ENCODE measurements around the gene DHRSX. TPM values are rescaled to one million over a fixed set of nuclear protein-coding genes. Genes with fewer than 3 reads are reported as not detected.
"Not testable (repeated sequence)": the region's sequence is repeated elsewhere in the genome, so short reads cannot be mapped to it uniquely, and the experiment has no call there.

The DHRSX gene
- polyA plus RNA-seq, 1 donor = 11.3 TPM

DNA sequence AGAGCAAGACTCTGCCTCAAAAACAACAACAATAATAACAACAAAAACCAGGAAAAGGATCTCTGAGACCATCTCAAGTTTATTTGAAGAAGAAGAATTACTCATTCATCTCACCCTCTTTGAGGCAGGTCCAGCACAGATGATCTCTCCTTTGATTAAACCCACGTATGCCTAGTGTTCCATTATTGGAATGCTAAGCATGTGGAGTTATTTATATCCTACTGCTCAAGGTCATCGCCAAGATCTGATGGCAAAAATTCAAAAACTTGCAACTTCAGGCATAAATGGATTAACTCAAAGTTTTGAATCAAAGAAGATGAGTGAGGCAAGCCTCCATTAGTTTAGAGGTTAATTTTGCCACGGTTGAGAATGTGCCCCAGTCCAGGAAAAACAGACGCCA lies 184.2 kb downstream of the DHRSX start:
- DNase-seq (ENCODE audit: low read depth) = no peak

DNA sequence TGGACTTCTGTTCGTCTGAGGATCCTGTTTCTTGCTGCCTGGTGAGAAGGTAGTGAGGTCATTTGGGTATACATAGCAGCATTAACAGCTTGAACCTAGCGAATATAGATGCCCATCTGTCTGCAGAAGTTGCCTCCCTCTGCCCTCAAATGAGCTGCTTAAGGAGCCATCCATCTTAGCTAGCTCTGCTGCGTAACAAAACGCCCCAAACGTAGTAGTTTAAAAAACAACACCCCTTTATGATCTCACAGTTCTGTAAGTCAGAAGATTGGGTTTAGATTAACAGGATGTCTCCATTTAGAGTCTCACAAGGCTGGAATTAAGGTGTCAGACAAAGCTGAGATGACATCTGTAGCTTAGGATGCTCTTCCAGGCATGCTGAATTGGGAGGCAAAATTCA lies 185.3 kb downstream of the DHRSX start:
- no peak for DNase-seq (ENCODE audit: low read depth)

DNA sequence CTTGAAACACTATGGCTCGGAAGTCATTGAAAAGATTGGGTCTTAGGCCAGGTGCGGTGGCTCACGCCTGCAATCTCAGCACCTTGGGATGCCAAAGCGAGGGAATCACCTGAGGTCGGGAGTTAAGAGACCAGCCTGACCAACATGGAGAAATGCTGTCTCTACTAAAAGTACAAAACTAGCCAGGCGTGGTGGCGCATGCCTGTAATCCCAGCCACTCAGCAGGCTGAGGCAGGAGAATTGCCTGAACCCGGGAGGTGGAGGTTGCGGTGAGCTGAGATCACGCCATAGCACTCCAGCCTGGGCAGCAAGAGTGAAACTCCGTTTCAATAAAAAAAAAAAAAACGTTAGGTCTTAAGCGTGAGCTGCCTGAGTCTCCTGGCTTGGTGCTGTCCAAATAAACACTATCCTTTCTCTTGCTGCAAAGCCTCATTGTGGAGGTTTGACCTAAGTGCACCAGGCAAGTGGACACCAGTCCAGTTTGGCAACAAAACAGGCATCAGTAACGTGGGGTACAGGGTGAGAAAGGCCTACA lies 185.9 kb downstream of the DHRSX start:
- no peak for DNase-seq (ENCODE audit: low read depth)

DNA sequence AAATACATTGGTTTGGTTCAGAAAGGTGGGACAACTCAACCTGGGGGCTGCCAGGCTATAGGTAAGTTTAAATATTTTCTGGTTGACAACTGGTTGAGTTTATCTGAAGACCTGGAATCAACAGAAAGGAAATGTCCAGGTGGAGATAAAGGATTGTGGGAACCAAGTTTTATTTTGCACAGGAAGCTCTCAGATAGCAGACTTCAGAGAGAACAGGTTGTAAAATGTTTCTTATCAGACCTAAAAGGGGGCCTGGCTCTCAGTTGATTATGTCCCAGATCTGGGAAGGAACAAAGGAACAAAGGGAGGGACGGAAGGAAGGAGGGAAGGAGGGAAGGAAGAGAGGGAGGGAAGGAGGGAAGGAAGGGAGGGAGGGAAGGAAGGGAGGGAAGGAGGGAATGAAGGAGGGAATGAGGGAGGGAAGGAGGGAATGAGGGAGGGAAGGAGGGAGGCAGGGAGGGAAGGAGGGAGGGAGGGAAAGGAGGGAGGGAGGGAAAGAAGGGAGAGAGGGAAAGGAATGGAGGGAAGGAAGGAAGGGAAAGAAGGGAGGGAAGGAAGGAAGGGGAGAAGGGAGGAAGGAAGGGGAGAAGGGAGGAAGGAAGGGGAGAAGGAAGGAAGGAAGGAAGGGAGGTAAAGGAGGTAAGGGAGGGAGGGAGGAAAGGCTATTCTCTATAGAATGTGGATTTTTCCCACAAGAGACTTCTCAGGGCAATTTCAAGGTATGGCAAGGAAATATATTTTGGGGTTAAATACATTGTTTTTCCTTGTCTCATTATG lies 186.7 kb downstream of the DHRSX start:
- DNase-seq (ENCODE audit: low read depth) = no peak

DNA sequence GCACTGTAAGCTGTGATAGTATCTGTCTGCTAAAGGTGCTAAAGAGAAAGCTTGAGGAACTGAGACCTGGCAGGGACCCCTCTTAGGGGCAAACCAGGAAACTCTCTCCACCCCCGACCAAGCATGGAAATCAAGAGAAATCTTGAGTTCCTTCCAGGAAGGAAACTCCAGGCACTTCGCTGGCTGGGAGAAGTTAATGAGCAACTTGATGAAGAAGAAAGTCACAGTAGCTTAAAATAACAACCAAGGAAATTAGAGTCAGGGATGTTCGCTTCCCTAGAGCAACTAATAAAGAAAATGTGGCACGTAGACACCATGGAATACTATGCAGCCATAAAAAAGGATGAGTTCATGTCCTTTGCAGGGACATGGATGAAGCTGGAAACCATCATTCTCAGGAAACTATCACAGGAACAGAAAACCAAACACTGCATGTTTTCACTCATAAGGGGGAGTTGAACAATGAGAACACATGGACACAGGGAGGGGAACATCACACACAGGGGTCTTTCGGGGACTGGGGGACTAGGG lies 188.7 kb downstream of the DHRSX start:
- DNase-seq (ENCODE audit: low read depth) = not testable (repeated sequence)

DNA sequence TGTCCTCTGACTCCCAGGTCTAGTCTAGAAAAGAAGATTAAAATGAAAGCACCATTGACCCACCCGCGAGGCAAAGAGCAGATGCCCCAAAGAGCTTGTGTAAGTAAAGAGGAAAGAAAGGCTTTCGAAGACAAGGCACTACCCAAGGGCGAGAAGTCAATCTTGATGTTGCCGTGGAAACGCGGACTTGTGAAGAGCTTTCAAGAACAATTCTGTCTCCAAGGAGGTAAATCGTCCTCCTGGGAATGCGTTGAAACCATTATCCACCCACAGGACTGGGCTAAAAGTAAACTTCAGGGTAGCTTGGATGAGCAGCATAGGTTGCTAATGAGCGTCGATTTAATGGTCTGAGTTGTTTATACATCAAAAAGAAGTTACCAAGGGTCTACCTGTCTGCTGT lies 189.3 kb downstream of the DHRSX start:
- DNase-seq (ENCODE audit: low read depth) = no peak

DNA sequence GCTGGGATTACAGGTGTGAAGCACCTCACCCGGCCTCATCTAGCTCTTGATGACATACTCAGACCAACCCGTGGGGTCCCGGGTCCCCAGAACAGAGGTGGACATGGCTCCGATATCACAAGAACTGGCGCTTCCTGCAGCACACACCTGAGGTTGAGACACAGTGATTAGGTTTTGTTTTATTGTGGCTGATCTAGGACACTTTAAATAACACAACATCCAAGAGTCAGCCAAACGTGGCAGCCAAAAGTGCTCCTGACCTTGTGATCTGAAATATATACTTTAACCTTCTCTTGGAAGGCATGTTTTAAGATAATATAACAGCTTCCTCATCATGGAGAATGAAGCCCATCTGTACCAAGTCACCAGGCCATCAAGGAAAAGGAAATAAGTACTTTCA lies 198.9 kb downstream of the DHRSX start:
- DNase-seq (ENCODE audit: low read depth) = no peak

DNA sequence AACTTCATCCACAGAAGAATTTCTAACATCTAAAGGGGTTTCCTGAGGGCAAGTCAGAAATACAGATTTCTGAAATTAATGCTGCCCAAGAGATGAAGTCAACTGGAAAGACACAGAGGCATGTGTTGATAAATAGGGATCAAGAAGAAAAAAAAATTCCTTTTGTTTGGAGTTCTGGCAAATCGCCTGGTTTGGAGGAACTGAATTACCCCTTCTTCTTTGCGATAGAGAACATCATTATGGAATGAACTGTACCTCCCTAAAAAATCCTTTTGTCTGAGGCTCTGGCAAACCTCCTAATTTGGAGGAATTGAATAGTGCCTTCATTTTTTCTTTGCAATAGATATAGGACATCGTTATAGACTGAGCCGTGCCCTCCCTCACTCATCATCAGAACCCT lies 200.9 kb downstream of the DHRSX start:
- no peak for DNase-seq (ENCODE audit: low read depth)

DNA sequence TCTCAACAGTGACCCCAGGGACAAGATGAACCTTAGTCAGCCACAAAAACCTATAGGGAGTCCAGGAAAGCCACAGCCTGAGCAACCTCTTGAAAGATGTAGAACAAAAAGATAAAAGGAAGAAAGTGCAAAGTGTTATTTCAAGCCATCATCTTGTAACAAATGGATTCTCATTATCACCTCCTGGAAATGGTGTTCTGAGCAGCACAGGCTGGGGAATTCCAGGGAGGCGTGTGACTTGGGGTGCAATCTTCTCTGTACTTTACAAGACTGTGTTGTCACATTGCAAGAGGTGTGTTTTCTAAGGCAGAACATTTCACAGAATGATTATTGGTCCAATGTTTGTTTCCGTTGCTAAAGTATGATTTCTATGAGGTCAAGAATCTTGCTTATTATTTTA lies 214.0 kb downstream of the DHRSX start:
- DNase-seq (ENCODE audit: low read depth) = no peak

DNA sequence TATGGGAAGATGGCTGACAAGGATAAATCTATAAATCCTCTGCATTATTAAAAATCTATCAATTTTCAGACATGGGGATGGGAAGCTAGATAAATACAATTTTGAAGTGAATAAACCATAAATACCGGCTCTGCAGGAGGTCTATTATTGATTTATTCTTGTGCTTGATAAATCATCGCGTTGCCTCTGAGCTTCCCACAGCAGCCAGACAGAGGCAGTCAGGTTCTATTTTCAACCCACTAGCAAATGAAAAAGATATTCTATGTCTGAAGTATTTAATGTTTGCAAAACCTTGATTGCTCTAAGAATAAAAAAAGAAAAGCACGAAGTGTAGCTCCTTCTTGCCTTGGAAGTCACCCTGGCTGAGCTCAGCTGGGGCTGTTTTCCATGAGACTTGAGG lies 216.2 kb downstream of the DHRSX start:
- DNase-seq (ENCODE audit: low read depth) = no peak

DNA sequence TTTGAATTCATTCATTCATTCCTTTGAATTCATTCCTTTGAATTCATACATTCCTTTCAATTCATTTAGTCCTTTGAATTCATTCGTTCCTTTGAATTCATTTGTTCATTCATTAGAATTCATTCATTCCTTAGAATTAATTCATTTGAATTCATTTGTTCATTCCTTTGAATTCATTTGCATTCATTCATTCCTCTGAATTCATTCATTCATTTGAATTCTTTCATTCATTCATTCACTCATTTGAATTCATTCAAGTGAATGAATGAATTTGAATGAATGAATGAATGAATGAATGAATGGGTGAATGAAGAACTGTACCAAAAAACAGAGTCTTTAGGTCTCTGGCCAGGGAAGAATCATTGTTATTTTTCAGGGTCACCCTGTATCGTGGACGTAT lies 216.6 kb downstream of the DHRSX start:
- DNase-seq (ENCODE audit: low read depth) = no peak

DNA sequence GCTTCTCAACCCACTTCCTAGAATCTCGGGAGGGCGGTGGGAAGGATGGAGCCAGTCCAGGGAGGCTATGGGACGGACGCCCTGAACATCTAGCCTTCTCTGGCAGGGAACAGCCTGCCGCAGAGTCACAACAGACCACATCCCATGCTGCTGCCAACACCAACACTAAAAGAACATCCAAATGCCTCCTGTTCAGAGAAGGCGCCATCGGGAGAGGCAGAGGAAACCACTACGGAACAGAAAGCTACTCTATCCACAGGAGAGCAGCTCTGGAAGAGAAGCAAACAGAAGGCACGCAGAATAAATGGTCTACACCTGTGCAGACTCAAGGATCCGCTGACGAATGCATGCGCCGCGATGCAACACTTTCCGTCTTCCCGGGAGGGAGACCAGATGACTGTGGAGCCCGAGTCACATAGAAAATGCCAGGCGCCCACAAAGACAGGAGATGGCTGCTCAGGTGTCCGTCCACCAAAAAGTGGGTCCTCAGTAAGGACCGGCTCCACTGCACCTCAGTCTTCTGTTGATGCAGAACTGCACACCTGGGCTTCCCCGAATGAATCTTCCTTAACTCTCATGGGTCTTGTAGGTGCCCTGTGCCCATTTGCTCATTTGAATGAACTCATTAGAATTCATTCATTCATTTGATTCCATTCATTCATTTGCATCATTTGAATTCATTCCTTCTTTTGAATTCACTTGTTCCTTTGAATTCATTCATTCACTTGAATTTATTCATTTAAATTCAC lies 217.5 kb downstream of the DHRSX start:
- DNase-seq (ENCODE audit: low read depth) = no peak

DNA sequence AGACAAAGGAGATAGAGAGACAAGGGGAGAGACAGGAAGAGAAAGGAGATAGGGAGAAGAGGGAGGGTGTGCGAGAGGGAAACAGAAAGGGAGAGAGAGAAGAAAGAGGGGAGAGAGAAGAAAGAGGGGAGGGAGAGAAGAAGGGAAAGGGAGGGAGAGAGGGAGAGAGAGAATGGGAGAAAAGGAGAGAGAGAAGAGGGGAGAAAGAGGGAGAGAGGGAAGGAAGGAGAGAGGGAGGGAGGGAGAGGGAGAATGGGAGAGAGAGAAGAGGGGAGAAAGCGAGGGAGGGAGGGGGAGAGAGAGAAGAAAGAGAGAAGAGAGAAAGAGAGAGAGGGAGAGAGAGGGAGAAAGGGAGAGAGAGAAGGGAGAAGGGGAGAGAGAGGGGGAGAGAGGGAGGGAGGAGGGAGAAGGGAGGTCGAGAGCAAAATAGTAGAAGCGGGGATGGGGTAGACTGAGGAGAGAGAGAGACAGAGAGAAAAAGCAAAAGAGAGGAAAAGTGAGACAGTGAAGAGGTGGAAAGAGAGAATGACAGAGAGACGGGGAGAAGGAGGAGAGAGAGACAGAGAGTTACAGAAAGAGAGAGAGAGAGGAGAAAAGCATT lies 218.2 kb downstream of the DHRSX start:
- no peak for DNase-seq (ENCODE audit: low read depth)

DNA sequence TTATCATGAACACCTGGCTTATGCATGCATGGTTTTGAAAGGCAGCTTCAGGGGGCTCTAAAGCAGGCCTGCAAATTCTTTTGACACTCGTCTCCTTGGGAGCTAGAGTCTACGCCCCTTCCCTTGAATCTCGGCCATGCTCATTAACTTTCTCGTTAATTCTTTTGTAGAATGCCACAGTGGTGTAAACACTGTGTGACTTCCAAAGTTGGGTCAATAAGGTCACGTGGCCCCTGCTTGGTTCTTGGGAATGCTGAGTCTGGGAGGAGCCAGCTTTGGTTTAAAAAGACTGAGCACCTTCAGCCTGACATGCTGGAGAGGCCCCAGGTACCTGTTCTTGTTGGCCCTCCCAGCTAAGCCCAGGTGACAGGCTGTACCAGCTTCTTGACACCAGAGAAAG lies 228.4 kb downstream of the DHRSX start:
- DNase-seq (ENCODE audit: low read depth) = no peak

DNA sequence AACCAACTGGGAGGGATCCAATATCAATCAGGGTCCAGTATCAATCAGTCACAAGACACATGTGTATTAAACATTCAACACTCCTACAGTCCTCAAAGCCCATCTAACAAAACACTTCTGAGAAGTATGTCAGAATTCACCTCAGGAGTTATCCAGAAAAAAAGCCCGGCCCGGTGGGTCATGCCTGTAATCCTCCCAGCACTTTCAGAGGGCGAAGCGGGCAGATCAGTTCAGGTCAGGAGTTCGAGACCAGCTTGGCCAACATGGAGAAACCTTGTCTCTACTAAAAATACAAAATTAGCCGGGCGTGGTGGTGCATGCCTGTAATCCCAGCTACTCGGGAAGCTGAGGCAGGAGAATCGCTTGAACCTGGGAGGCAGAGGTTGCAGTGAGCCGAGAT lies 229.2 kb downstream of the DHRSX start:
- not testable (repeated sequence) for DNase-seq (ENCODE audit: low read depth)

DNA sequence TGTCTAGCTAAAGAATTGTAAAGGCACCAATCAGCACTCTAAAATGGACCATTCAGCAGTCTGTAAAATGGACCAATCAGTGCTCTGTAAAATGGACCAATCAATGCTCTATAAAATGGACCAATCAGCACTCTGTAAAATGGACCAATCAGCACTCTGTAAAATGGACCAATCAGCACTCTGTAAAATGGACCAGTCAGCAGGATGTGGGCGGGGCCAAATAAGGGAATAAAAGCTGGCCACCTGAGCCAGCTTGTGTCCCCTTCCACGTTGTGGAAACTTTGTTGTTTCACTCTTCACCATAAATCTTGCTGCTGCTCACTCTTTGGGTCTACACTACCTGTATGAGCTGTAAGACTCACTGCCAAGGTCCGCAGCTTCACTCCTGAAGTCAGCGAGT lies 230.0 kb downstream of the DHRSX start:
- not testable (repeated sequence) for DNase-seq (ENCODE audit: low read depth)

DNA sequence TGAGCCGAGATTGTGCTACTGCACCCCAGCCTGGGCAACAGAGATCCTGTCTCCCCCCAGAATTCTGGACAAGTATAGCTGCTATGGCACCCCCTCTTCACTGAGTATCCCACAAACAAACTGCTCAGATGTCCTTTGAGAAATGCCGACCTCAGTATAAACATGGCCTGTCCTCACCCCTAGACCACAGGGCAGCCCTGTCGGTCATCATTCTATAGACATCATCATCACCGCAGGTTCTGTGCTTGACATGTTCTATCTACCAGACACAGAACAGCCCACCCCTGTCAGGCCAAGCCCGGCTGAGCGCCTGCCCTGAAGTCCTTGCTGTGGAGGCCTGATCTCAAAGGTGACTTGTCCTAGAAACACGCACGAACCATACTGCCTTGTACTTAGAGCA lies 232.9 kb downstream of the DHRSX start:
- no peak for DNase-seq (ENCODE audit: low read depth)

DNA sequence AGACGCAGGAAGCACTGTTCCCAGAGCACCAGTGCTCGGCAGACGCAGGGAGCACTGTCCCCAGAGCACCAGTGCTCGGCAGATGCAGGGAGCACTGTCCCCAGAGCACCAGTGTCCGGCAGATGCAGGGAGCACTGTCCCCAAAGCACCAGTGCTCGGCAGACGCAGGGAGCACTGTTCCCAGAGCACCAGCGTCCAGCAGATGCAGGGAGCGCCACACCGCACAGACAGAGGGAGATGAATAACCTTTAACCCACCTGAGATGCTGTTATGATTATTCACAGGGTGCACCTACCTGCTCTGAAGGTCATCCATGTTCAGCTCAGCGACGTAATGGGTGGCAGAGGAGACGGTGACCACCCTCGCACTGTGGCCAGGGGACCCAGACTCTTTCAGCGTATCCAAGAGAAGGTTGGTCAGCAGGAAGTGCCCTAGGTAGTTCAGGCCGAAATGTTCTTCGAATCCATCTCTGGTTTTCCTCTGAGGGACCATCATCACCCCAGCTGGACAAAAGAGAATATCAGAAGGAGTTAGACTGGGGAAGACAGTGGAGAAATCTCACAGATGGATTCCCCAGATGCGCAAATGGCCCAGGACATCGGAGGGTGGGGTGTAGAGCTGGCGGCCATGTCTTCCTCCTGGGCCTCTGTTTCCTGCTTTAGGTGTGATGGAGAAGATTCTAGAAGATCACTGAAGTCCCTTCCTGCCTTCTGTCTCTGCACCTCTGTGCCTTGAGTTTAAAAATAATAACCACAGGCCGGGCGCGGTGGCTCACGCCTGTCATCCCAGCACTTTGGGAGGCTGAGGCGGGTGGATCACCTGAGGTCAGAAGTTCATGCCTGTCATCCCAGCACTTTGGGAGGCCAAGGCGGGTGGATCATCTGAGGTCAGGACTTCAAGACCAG lies 234.1 kb downstream of the DHRSX start:
- DNase-seq (ENCODE audit: low read depth) = no peak

DNA sequence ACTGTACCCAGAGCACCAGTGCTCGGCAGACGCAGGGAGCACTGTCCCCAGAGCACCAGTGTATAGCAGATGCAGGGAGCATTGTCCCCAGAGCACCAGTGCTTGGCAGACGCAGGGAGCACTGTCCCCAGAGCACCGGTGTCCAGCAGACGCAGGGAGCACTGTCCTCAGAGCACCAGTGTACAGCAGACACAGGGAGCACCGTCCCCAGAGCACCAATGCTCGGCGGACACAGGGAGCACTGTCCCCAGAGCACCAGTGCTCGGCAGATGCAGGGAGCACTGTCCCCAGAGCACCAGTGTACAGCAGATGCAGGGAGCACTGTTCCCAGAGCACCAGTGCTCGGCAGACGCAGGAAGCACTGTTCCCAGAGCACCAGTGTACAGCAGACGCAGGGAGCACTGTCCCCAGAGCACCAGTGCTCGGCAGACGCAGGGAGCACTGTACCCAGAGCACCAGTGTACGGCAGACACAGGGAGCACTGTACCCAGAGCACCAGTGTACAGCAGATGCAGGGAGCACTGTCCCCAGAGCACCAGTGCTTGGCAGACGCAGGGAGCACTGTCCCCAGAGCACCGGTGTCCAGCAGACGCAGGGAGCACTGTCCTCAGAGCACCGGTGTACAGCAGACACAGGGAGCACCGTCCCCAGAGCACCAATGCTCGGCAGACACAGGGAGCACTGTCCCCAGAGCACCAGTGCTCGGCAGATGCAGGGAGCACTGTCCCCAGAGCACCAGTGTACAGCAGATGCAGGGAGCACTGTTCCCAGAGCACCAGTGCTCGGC lies 234.9 kb downstream of the DHRSX start:
- not testable (repeated sequence) for DNase-seq (ENCODE audit: low read depth)

All from forelimb muscle (tissue), 1 donor.